ENCODE measurements around the gene SEMA4B. TPM values are rescaled to one million over a fixed set of nuclear protein-coding genes. Genes with fewer than 3 reads are reported as not detected.
A peak's percentile ranks its signal among the peaks of the same experiment; 100 is the strongest.

The SEMA4B gene
- total and polyA plus RNA-seq, 9 of the 15 experiments (the other 6 are each of a cell fraction or from before 2014, with no cell fraction given), result 1.3 to 33.6 (median 11.0) TPM

DNA sequence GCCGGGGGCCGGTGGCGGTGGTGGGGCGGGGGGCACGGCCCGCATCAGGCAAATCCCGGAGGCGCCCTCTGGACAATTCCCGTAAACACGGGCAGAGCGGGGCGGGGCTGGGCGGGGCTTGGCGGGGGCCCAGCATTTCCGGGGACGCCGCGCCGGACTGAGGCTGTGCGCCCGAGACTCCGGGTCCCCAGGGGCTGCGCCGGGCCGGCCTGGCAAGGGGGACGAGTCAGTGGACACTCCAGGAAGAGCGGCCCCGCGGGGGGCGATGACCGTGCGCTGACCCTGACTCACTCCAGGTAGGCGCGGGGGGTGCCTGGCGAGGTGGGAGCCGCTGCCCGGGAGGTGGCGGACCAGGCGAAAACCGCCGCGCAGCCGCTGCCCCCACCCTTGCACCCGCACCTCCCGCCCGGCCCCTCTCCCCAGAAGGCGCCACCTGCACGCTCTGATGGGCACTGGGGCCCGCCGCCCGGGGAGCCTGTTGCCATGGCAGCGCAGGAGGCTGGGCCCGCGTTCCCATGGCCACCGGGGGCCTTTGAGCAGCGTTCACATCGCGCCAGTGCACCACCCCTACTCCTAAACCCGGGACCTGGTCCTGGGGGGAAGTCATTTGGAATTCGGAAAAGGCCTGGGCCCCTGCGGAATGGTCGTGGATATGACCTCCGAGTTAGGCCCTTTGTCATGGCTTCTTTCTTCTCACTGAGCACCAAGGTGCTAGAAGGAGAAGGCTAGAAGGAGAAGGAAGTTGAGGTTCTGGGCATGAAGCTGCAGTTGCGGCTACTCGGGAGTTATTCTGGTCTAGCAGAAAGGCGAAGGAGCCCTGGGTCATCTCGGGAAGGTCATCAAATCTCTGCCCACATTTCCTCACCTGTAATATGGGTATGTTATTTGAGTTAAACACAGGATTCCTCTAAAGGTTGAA lies 16.1 kb upstream of the SEMA4B start (continued):
- no peak for TF ChIP-seq RNF219 (CRISPR knock-in tag; IDR thresholded peaks at IDR 0.05)
- TF ChIP-seq, protein P1, sequence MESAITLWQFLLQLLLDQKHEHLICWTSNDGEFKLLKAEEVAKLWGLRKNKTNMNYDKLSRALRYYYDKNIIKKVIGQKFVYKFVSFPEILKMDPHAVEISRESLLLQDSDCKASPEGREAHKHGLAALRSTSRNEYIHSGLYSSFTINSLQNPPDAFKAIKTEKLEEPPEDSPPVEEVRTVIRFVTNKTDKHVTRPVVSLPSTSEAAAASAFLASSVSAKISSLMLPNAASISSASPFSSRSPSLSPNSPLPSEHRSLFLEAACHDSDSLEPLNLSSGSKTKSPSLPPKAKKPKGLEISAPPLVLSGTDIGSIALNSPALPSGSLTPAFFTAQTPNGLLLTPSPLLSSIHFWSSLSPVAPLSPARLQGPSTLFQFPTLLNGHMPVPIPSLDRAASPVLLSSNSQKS (CRISPR knock-in tag; IDR thresholded peaks at IDR 0.05), result no peak
- no peak for TF ChIP-seq CBFA2T2 (conservative IDR thresholded peaks at IDR 0.05)
- TF ChIP-seq PRPF4 (IDR thresholded peaks at IDR 0.05; ENCODE audit: insufficient read depth, low read depth, low read length, poor library complexity, severe bottlenecking), result no peak
- peak; percentile 34; the same call in 1 of the 2 replicates for TF ChIP-seq ZNF12 (CRISPR knock-in tag; IDR thresholded peaks at IDR 0.05)
- no peak for TF ChIP-seq CAMTA2 (CRISPR knock-in tag; conservative IDR thresholded peaks at IDR 0.05)
- TF ChIP-seq CTBP1 (IDR thresholded peaks at IDR 0.05; ENCODE audit: borderline replicate concordance), result peak; percentile 84
- no peak for TF ChIP-seq ZNF583 (CRISPR knock-in tag; IDR thresholded peaks at IDR 0.05)
- TF ChIP-seq FOXK1 (CRISPR knock-in tag; IDR thresholded peaks at IDR 0.05; ENCODE audit: borderline replicate concordance), result no peak
- TF ChIP-seq ZNF740 (CRISPR knock-in tag; IDR thresholded peaks at IDR 0.05), result peak; percentile 78
- 0 out of 4 replicates have a peak, but pooled peaks of 1 of the 2 experiments have one; percentile 15 for TF ChIP-seq ZNF740 (tag; IDR thresholded peaks at IDR 0.05)
- peak; percentile 63; the same call in 1 of the 2 replicates for TF ChIP-seq ZNF263 (CRISPR knock-in tag; IDR thresholded peaks at IDR 0.05; ENCODE audit: borderline replicate concordance)
- peak; percentile 57 for TF ChIP-seq CXXC5 (CRISPR knock-in tag; IDR thresholded peaks at IDR 0.05)
- TF ChIP-seq ELF2 (CRISPR knock-in tag; IDR thresholded peaks at IDR 0.05), result peak; percentile 66; the same call in 1 of the 2 replicates
- TF ChIP-seq ARID4B (CRISPR knock-in tag; IDR thresholded peaks at IDR 0.05), result 0 out of 2 replicates have a peak, but pooled peaks have one; percentile 19
- no peak for TF ChIP-seq ZNF175 (CRISPR knock-in tag; IDR thresholded peaks at IDR 0.05; ENCODE audit: low read depth)
